HepG2 (cell line): ENCODE results near the gene TOM1L2.

Experiments used
- RBM39 ChIP-seq: fragments of 200-400 bp; formaldehyde crosslinking; IDR thresholded peaks from one replicate; pipeline ENCODE4 v1.6.1; 2018; ENCODE audit warnings: antibody characterized with exemption, mild to moderate bottlenecking, low read depth, low read length; ENCODE audit not compliant: poor library complexity, severe bottlenecking
- TF ChIP-seq, protein P1 (sequence below), 2 experiments: IDR thresholded peaks; 2 replicates each; pipeline ENCODE4 v1.6.1; 2011 to 2012; ENCODE audit warnings: low read length in 2 of 2, borderline replicate concordance in 1 of 2, low read depth in 1 of 2, mild to moderate bottlenecking in 1 of 2, moderate library complexity in 1 of 2

DNA sequence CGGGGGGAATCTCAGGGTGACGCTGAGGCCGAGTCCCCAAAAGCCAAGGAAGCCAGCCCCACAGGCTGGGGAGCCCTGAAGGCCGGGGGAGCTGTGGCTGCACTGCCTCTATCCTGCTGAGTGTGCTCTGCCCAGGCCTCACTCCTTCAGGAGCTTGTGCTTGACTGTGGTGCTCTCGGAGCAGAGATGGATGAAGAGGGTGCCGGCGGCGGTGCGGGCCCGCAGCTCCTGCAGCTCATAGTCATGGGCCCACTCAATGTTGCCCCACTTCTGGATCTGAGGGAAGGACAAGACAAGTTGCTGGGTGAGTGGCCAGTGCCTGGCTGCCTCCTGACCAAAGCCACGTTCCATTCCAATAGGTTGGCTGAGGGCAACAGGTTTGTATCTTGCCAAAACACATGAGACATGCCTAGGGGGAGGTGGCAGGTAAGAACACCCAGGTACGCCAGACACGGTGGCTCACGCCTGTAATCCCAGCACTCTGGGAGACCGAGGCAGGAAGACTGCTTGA, 46.3 kb upstream of the TOM1L2 start:
- TF ChIP-seq, protein P1, sequence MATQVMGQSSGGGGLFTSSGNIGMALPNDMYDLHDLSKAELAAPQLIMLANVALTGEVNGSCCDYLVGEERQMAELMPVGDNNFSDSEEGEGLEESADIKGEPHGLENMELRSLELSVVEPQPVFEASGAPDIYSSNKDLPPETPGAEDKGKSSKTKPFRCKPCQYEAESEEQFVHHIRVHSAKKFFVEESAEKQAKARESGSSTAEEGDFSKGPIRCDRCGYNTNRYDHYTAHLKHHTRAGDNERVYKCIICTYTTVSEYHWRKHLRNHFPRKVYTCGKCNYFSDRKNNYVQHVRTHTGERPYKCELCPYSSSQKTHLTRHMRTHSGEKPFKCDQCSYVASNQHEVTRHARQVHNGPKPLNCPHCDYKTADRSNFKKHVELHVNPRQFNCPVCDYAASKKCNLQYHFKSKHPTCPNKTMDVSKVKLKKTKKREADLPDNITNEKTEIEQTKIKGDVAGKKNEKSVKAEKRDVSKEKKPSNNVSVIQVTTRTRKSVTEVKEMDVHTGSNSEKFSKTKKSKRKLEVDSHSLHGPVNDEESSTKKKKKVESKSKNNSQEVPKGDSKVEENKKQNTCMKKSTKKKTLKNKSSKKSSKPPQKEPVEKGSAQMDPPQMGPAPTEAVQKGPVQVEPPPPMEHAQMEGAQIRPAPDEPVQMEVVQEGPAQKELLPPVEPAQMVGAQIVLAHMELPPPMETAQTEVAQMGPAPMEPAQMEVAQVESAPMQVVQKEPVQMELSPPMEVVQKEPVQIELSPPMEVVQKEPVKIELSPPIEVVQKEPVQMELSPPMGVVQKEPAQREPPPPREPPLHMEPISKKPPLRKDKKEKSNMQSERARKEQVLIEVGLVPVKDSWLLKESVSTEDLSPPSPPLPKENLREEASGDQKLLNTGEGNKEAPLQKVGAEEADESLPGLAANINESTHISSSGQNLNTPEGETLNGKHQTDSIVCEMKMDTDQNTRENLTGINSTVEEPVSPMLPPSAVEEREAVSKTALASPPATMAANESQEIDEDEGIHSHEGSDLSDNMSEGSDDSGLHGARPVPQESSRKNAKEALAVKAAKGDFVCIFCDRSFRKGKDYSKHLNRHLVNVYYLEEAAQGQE (IDR thresholded peaks at IDR 0.05; ENCODE audit: borderline replicate concordance in 1 of 2, low read depth in 1 of 2, low read length in 2 of 2): no peak
- no peak for TF ChIP-seq RBM39
